Erythroblast (primary cell): ENCODE data around the gene UQCRQ.

Source experiments
- GATA1 ChIP-seq: IDR thresholded peaks from 2 replicates; pipeline ENCODE4 v1.6.1; 2011; ENCODE audit warnings: low read depth, mild to moderate bottlenecking, control low read depth, low read length, moderate library complexity
- POLR2A ChIP-seq: IDR thresholded peaks from 2 replicates; pipeline ENCODE4 v1.6.1; 2011; ENCODE audit warnings: mild to moderate bottlenecking, low read length

GRCh38 chr5:132829742-132830435 lies 36.6 kb upstream of the UQCRQ start:
- TF ChIP-seq POLR2A (no peak), GATA1 (no peak)
